Measurements from ENCODE around the gene DNAJC5. TPM values are rescaled to one million over a fixed set of nuclear protein-coding genes. Genes with fewer than 3 reads are reported as not detected.

The DNAJC5 gene
- total and polyA plus RNA-seq, 9 of the 15 experiments (the other 6 are each of a cell fraction or from before 2014, with no cell fraction given): 0.95 to 42.8 (median 23.4) TPM

DNA sequence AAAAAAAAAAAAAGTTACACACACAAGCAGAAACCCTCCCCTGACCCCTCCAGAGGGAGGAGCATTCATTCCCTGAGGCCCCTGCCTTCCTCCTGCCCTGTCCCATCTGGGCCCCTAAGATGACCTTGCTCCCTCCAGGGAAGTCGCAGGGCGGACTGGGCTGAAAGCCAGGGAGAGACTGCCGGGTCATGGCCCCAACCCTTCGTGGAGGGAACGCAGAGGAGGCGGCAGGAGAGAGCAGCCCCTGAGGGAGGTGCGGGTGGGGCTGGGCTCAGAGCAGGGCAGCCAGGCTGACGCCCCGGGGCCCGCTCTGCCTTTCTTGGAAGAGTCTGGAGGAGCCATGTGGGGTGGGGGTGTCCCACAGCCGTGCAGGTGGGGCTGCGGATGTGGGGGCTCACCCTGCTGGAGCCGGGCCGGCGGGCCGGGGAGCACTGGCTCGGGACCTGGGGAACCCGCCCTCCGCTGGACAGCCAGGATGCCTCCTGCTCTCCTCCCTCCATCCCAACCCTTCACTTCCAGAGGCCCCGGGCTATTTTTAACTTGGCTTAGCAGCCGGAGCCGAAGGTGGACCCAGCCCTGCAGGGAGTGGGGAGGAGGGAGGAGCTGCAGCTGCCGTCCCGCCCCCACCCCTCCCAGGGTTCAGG is 48.7 kb upstream of the DNAJC5 start (continued):
- TF ChIP-seq ZNF41 (CRISPR knock-in tag; conservative IDR thresholded peaks at IDR 0.05): no peak
- no peak for TF ChIP-seq NFRKB (IDR thresholded peaks at IDR 0.05; ENCODE audit: low read depth)
- TF ChIP-seq ZNF3 (CRISPR knock-in tag; IDR thresholded peaks at IDR 0.05): no peak
- 0 out of 2 replicates have a peak, but pooled peaks have one; percentile 58 for TF ChIP-seq SMARCE1 (IDR thresholded peaks at IDR 0.05)
- TF ChIP-seq, protein P1, sequence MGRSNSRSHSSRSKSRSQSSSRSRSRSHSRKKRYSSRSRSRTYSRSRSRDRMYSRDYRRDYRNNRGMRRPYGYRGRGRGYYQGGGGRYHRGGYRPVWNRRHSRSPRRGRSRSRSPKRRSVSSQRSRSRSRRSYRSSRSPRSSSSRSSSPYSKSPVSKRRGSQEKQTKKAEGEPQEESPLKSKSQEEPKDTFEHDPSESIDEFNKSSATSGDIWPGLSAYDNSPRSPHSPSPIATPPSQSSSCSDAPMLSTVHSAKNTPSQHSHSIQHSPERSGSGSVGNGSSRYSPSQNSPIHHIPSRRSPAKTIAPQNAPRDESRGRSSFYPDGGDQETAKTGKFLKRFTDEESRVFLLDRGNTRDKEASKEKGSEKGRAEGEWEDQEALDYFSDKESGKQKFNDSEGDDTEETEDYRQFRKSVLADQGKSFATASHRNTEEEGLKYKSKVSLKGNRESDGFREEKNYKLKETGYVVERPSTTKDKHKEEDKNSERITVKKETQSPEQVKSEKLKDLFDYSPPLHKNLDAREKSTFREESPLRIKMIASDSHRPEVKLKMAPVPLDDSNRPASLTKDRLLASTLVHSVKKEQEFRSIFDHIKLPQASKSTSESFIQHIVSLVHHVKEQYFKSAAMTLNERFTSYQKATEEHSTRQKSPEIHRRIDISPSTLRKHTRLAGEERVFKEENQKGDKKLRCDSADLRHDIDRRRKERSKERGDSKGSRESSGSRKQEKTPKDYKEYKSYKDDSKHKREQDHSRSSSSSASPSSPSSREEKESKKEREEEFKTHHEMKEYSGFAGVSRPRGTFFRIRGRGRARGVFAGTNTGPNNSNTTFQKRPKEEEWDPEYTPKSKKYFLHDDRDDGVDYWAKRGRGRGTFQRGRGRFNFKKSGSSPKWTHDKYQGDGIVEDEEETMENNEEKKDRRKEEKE (IDR thresholded peaks at IDR 0.05; ENCODE audit: borderline replicate concordance in 1 of 2, control insufficient read depth in 1 of 2, low read depth in 2 of 2, low read length in 1 of 2): no peak
- TF ChIP-seq RBM39 (optimal IDR thresholded peaks at IDR 0.05; ENCODE audit: low read depth, low read length): no peak
- TF ChIP-seq, protein P2, sequence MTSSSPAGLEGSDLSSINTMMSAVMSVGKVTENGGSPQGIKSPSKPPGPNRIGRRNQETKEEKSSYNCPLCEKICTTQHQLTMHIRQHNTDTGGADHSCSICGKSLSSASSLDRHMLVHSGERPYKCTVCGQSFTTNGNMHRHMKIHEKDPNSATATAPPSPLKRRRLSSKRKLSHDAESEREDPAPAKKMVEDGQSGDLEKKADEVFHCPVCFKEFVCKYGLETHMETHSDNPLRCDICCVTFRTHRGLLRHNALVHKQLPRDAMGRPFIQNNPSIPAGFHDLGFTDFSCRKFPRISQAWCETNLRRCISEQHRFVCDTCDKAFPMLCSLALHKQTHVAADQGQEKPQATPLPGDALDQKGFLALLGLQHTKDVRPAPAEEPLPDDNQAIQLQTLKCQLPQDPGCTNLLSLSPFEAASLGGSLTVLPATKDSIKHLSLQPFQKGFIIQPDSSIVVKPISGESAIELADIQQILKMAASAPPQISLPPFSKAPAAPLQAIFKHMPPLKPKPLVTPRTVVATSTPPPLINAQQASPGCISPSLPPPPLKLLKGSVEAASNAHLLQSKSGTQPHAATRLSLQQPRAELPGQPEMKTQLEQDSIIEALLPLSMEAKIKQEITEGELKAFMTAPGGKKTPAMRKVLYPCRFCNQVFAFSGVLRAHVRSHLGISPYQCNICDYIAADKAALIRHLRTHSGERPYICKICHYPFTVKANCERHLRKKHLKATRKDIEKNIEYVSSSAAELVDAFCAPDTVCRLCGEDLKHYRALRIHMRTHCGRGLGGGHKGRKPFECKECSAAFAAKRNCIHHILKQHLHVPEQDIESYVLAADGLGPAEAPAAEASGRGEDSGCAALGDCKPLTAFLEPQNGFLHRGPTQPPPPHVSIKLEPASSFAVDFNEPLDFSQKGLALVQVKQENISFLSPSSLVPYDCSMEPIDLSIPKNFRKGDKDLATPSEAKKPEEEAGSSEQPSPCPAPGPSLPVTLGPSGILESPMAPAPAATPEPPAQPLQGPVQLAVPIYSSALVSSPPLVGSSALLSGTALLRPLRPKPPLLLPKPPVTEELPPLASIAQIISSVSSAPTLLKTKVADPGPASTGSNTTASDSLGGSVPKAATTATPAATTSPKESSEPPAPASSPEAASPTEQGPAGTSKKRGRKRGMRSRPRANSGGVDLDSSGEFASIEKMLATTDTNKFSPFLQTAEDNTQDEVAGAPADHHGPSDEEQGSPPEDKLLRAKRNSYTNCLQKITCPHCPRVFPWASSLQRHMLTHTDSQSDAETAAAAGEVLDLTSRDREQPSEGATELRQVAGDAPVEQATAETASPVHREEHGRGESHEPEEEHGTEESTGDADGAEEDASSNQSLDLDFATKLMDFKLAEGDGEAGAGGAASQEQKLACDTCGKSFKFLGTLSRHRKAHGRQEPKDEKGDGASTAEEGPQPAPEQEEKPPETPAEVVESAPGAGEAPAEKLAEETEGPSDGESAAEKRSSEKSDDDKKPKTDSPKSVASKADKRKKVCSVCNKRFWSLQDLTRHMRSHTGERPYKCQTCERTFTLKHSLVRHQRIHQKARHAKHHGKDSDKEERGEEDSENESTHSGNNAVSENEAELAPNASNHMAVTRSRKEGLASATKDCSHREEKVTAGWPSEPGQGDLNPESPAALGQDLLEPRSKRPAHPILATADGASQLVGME (CRISPR knock-in tag; IDR thresholded peaks at IDR 0.05): no peak
- peak; percentile 74; the same call in 1 of the 2 replicates for TF ChIP-seq PHF21A (IDR thresholded peaks at IDR 0.05; ENCODE audit: borderline replicate concordance, low read depth)
- TF ChIP-seq MCM2 (IDR thresholded peaks at IDR 0.05; ENCODE audit: low read depth): no peak
- TF ChIP-seq GTF2F1 (IDR thresholded peaks at IDR 0.05; ENCODE audit: low read depth, low read length): no peak
- TF ChIP-seq SNIP1 (IDR thresholded peaks at IDR 0.05; ENCODE audit: low read depth): no peak
- TF ChIP-seq, protein P3, sequence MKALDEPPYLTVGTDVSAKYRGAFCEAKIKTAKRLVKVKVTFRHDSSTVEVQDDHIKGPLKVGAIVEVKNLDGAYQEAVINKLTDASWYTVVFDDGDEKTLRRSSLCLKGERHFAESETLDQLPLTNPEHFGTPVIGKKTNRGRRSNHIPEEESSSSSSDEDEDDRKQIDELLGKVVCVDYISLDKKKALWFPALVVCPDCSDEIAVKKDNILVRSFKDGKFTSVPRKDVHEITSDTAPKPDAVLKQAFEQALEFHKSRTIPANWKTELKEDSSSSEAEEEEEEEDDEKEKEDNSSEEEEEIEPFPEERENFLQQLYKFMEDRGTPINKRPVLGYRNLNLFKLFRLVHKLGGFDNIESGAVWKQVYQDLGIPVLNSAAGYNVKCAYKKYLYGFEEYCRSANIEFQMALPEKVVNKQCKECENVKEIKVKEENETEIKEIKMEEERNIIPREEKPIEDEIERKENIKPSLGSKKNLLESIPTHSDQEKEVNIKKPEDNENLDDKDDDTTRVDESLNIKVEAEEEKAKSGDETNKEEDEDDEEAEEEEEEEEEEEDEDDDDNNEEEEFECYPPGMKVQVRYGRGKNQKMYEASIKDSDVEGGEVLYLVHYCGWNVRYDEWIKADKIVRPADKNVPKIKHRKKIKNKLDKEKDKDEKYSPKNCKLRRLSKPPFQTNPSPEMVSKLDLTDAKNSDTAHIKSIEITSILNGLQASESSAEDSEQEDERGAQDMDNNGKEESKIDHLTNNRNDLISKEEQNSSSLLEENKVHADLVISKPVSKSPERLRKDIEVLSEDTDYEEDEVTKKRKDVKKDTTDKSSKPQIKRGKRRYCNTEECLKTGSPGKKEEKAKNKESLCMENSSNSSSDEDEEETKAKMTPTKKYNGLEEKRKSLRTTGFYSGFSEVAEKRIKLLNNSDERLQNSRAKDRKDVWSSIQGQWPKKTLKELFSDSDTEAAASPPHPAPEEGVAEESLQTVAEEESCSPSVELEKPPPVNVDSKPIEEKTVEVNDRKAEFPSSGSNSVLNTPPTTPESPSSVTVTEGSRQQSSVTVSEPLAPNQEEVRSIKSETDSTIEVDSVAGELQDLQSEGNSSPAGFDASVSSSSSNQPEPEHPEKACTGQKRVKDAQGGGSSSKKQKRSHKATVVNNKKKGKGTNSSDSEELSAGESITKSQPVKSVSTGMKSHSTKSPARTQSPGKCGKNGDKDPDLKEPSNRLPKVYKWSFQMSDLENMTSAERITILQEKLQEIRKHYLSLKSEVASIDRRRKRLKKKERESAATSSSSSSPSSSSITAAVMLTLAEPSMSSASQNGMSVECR (CRISPR knock-in tag; IDR thresholded peaks at IDR 0.05): no peak; the same call in 1 of the 2 replicates
- TF ChIP-seq POLR2B (IDR thresholded peaks at IDR 0.05; ENCODE audit: low read depth, partially characterized antibody): no peak
- no peak for TF ChIP-seq FOXA3 (CRISPR knock-in tag; conservative IDR thresholded peaks at IDR 0.05 in 1 of 2, IDR thresholded peaks at IDR 0.05 in 1 of 2)
